Peyer's patch (tissue), 4 donors: Measurements from ENCODE around the gene TSPAN9. TPM values are rescaled to one million over a fixed set of nuclear protein-coding genes. Genes with fewer than 3 reads are reported as not detected.

Source experiments
- DNase-seq, 3 donors: peaks; one replicate each; pipeline ENCODE4 v3.0.0-alpha.2; 2017 to 2019
- H3K27ac ChIP-seq, 4 donors: fragments of 200-600 bp; sonication (generic); one replicate each; pipeline ENCODE4 v1.5.1; 2016 to 2019
- H3K27me3 ChIP-seq, 2 donors: fragments of 200-600 bp; sonication (generic); one replicate each; pipeline ENCODE4 v1.5.1; 2019
- H3K36me3 ChIP-seq, 3 donors: fragments of 200-600 bp; sonication (generic); one replicate each; pipeline ENCODE4 v1.5.1; 2016 to 2019
- H3K4me1 ChIP-seq, 4 donors: fragments of 200-600 bp; sonication (generic); one replicate each; pipeline ENCODE4 v1.5.1; 2016 to 2019
- H3K4me3 ChIP-seq, 4 donors: fragments of 200-600 bp; sonication (generic); 1 replicate in 3 of 4; 2 replicates in 1 of 4; pipeline ENCODE4 v1.5.1; 2016 to 2019; ENCODE audit warnings: mild to moderate bottlenecking in 1 of 4
- H3K9me3 ChIP-seq, 4 donors: fragments of 200-600 bp; sonication (generic); one replicate each; pipeline ENCODE4 v1.5.1; 2016 to 2019; ENCODE audit warnings: mild to moderate bottlenecking in 1 of 4
- CTCF ChIP-seq, 6 experiments: fragments of 450-650 bp in 4 of 6; fragments of 200-600 bp in 2 of 6; sonication (generic) in 1 of 6; IDR thresholded peaks; one replicate each; pipeline ENCODE4 v1.5.1; 2017 to 2019; ENCODE audit warnings: antibody characterized with exemption in 6 of 6, mild to moderate bottlenecking in 3 of 6, moderate library complexity in 1 of 6
- POLR2A ChIP-seq, 2 donors: fragments of 450-650 bp; IDR thresholded peaks; one replicate each; pipeline ENCODE4 v1.5.1; 2017; ENCODE audit warnings: antibody characterized with exemption in 2 of 2, mild to moderate bottlenecking in 2 of 2, moderate library complexity in 2 of 2
- total RNA-seq, 4 donors: library from RNA; depleted of rRNA; stranded (reverse); fragments of >200 nt; gene quantifications; one replicate each; pipeline ENCODE4 v1.1.0, GENCODE V29; 2016

The TSPAN9 gene
- total RNA-seq, 4 donors from 2014 or later: 7.5 to 23.9 (median 11.8) TPM

GRCh38 chr12:3119192-3119755, 42.1 kb downstream of the TSPAN9 start:
- H3K9me3 ChIP-seq: no peaks in the 10 kb centered on the region
- H3K27me3 ChIP-seq: no peaks in the 10 kb centered on the region
- no peaks in the 10 kb centered on the region for H3K36me3 ChIP-seq
- H3K27ac ChIP-seq: peak overlapping the region in 1 of 4 donors; percentile 17
- TF ChIP-seq POLR2A (IDR thresholded peaks at IDR 0.05): no peak
- TF ChIP-seq CTCF (IDR thresholded peaks at IDR 0.05): no peak
- no peak overlapping the region for H3K4me3 ChIP-seq
- H3K4me1 ChIP-seq: peaks cover 0 to 9% (median 0%) of the 10 kb centered on the region in 4 donors
- no peak for DNase-seq

GRCh38 chr12:3119756-3120601, 42.8 kb downstream of the TSPAN9 start:
- Histone ChIP-seq H3K27ac (peak overlapping the region in 1 of 4 donors; percentile 17), H3K4me1 (peaks cover 0 to 9% (median 0%) of the 10 kb centered on the region in 4 donors), H3K9me3 (no peaks in the 10 kb centered on the region), H3K4me3 (no peak overlapping the region), H3K36me3 (no peaks in the 10 kb centered on the region), H3K27me3 (no peaks in the 10 kb centered on the region)
- no peak for DNase-seq
- TF ChIP-seq CTCF (IDR thresholded peaks at IDR 0.05): no peak
- no peak for TF ChIP-seq POLR2A (IDR thresholded peaks at IDR 0.05)

GRCh38 chr12:3120701-3121100, 43.5 kb downstream of the TSPAN9 start:
- Histone ChIP-seq H3K4me3 (no peak overlapping the region), H3K4me1 (peaks cover 0 to 9% (median 0%) of the 10 kb centered on the region in 4 donors), H3K9me3 (no peaks in the 10 kb centered on the region), H3K36me3 (no peaks in the 10 kb centered on the region), H3K27me3 (no peaks in the 10 kb centered on the region), H3K27ac (peak overlapping the region in 1 of 4 donors; percentile 17)
- no peak for TF ChIP-seq POLR2A (IDR thresholded peaks at IDR 0.05)
- TF ChIP-seq CTCF (IDR thresholded peaks at IDR 0.05): no peak
- no peak for DNase-seq

- Histone ChIP-seq H3K4me1 (peaks cover 0 to 9% (median 0%) of the 10 kb centered on the region in 4 donors), H3K27ac (no peak overlapping the region), H3K36me3 (no peaks in the 10 kb centered on the region), H3K9me3 (no peaks in the 10 kb centered on the region), H3K27me3 (no peaks in the 10 kb centered on the region), H3K4me3 (no peak overlapping the region)
- no peak for DNase-seq
- TF ChIP-seq CTCF (IDR thresholded peaks at IDR 0.05) (no peak), POLR2A (IDR thresholded peaks at IDR 0.05) (no peak)
Observed at GRCh38 chr12:3122841-3123678, 45.9 kb downstream of the TSPAN9 start.

GRCh38 chr12:3123729-3124128, 46.5 kb downstream of the TSPAN9 start:
- H3K4me1 ChIP-seq: peaks cover 0 to 9% (median 0%) of the 10 kb centered on the region in 4 donors
- TF ChIP-seq CTCF (IDR thresholded peaks at IDR 0.05) (no peak), POLR2A (IDR thresholded peaks at IDR 0.05) (no peak)
- no peak overlapping the region for H3K4me3 ChIP-seq
- no peaks in the 10 kb centered on the region for H3K27me3 ChIP-seq
- no peaks in the 10 kb centered on the region for H3K9me3 ChIP-seq
- H3K36me3 ChIP-seq: no peaks in the 10 kb centered on the region
- no peak overlapping the region for H3K27ac ChIP-seq
- no peak for DNase-seq
